Gastroesophageal sphincter (tissue), 4 donors: ENCODE results near the gene PDE3B. TPM values are rescaled to one million over a fixed set of nuclear protein-coding genes. Genes with fewer than 3 reads are reported as not detected.
"Not testable (repeated sequence)": the region's sequence is repeated elsewhere in the genome, so short reads cannot be mapped to it uniquely, and the experiment has no call there.

Source experiments
- ATAC-seq: fragments of 150-250 bp; one replicate; pipeline ENCODE4 v1.9.1; 2016; ENCODE audit warnings: mild to moderate bottlenecking, moderate library complexity
- H3K27ac ChIP-seq, 4 donors: fragments of 200-600 bp; sonication (generic) in 3 of 4; 1 replicate in 3 of 4; 2 replicates in 1 of 4; pipeline ENCODE4 v1.5.1; 2016 to 2019
- H3K27me3 ChIP-seq: fragments of 200-600 bp; sonication (generic); one replicate; pipeline ENCODE4 v1.5.1; 2019
- H3K36me3 ChIP-seq, 2 donors: fragments of 200-600 bp; sonication (generic); one replicate each; pipeline ENCODE4 v1.5.1; 2019; ENCODE audit warnings: control low read depth in 1 of 2
- H3K4me1 ChIP-seq, 3 donors: fragments of 200-600 bp; sonication (generic); 1 replicate in 2 of 3; 2 replicates in 1 of 3; pipeline ENCODE4 v1.5.1; 2016 to 2019; ENCODE audit warnings: control low read depth in 2 of 3
- H3K4me3 ChIP-seq, 2 donors: fragments of 200-600 bp; sonication (generic); one replicate each; pipeline ENCODE4 v1.5.1; 2019; ENCODE audit warnings: mild to moderate bottlenecking in 1 of 2, moderate library complexity in 1 of 2
- H3K9me3 ChIP-seq, 3 donors: fragments of 200-600 bp; sonication (generic); one replicate each; pipeline ENCODE4 v1.5.1; 2017 to 2019; ENCODE audit warnings: control low read depth in 2 of 3
- EP300 ChIP-seq: sonication (generic); formaldehyde crosslinking; IDR thresholded peaks from one replicate; pipeline ENCODE4 v1.6.1; 2017; ENCODE audit warnings: antibody characterized with exemption, mild to moderate bottlenecking
- POLR2A ChIP-seq, 2 donors: fragments of 450-650 bp; IDR thresholded peaks; one replicate each; pipeline ENCODE4 v1.6.1; 2017; ENCODE audit warnings: antibody characterized with exemption in 2 of 2, mild to moderate bottlenecking in 2 of 2, moderate library complexity in 1 of 2
- POLR2AphosphoS5 ChIP-seq: sonication (generic); formaldehyde crosslinking; IDR thresholded peaks from one replicate; pipeline ENCODE4 v1.6.1; 2017; ENCODE audit warnings: antibody characterized with exemption
- WGBS, 2 donors: methylation state at CpG; one replicate each; pipeline ENCODE4 v1.1.5; 2018; ENCODE audit warnings: low coverage in 1 of 2; 5-methylcytosine and 5-hydroxymethylcytosine counted together
- total RNA-seq, 4 donors: library from RNA; depleted of rRNA; stranded (reverse); fragments of >200 nt; gene quantifications; one replicate each; pipeline ENCODE4 v1.1.0, GENCODE V29; 2016
- TF ChIP-seq, protein P1 (sequence below), 4 experiments: fragments of 200-600 bp in 2 of 4; fragments of 450-650 bp in 2 of 4; sonication (generic) in 1 of 4; IDR thresholded peaks; one replicate each; pipeline ENCODE4 v1.5.1; 2017 to 2019; ENCODE audit warnings: antibody characterized with exemption in 4 of 4, mild to moderate bottlenecking in 2 of 4, moderate library complexity in 2 of 4

The PDE3B gene
- total RNA-seq, 4 donors from 2014 or later, result 11.7 to 21.8 (median 17.9) TPM

DNA sequence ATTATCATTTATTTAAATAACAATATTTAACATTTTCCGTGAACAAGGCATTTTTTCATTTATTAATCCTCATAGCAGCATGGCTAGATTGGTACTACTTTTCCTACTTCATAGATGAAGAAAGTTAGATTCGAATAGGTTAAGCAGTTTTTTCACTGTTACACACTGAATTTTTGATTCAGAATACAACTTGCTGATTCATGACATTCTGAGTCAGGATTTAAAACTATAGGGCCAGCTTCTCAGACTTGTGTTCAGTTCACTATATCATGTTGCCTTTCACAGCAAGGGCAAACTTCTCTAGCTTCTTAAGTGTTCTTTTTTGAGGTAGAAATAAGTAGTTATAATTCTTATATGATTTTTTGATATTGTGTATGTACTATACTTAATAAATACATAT lies 216.9 kb downstream of the PDE3B start:
- Histone ChIP-seq H3K4me1 (no peaks in the 10 kb centered on the region), H3K4me3 (no peak overlapping the region), H3K27ac (no peak overlapping the region), H3K27me3 (no peaks in the 10 kb centered on the region), H3K9me3 (no peaks in the 10 kb centered on the region), H3K36me3 (peaks cover 0 to 13% of the 10 kb centered on the region in 2 donors)
- WGBS, 2 donors, result 94 to 100% methylated on average over 2 of the region's 2 CpGs
- TF ChIP-seq, protein P1, sequence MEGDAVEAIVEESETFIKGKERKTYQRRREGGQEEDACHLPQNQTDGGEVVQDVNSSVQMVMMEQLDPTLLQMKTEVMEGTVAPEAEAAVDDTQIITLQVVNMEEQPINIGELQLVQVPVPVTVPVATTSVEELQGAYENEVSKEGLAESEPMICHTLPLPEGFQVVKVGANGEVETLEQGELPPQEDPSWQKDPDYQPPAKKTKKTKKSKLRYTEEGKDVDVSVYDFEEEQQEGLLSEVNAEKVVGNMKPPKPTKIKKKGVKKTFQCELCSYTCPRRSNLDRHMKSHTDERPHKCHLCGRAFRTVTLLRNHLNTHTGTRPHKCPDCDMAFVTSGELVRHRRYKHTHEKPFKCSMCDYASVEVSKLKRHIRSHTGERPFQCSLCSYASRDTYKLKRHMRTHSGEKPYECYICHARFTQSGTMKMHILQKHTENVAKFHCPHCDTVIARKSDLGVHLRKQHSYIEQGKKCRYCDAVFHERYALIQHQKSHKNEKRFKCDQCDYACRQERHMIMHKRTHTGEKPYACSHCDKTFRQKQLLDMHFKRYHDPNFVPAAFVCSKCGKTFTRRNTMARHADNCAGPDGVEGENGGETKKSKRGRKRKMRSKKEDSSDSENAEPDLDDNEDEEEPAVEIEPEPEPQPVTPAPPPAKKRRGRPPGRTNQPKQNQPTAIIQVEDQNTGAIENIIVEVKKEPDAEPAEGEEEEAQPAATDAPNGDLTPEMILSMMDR (IDR thresholded peaks at IDR 0.05), result no peak
- TF ChIP-seq POLR2AphosphoS5 (no peak), POLR2A (IDR thresholded peaks at IDR 0.05) (no peak), EP300 (no peak)
- no peak for ATAC-seq

DNA sequence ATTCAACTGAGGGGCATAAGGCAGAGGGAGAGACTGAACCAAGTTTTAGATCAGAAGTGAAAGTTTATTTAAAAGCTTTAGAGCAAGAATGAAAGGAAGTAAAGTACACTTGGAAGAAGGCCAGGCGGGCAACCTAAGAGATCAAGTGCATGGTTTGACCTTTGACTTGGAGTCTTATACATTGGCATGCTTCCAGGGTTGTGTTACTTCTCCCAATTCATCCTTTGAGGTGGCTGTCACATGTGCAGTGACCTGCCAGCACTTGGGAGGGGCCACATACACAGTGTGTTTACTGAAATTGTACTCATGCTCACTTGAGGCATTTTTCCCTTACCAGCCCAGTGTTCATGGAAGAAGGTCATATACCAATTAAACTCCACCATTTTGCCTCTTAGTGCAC lies 218.1 kb downstream of the PDE3B start:
- no peaks in the 10 kb centered on the region for H3K9me3 ChIP-seq
- TF ChIP-seq POLR2AphosphoS5 (no peak), POLR2A (IDR thresholded peaks at IDR 0.05) (no peak), EP300 (no peak)
- TF ChIP-seq, protein P1 (IDR thresholded peaks at IDR 0.05), result no peak
- H3K27ac ChIP-seq, result no peak overlapping the region
- ATAC-seq, result no peak
- no peak overlapping the region for H3K4me3 ChIP-seq
- H3K36me3 ChIP-seq, result peaks cover 0 to 13% of the 10 kb centered on the region in 2 donors
- H3K4me1 ChIP-seq, result no peaks in the 10 kb centered on the region
- H3K27me3 ChIP-seq, result no peaks in the 10 kb centered on the region
- WGBS, 2 donors, result 75% methylated on average over 1 of the region's 1 CpG; no CpG with 5 or more reads in 1 of the 2 donors

DNA sequence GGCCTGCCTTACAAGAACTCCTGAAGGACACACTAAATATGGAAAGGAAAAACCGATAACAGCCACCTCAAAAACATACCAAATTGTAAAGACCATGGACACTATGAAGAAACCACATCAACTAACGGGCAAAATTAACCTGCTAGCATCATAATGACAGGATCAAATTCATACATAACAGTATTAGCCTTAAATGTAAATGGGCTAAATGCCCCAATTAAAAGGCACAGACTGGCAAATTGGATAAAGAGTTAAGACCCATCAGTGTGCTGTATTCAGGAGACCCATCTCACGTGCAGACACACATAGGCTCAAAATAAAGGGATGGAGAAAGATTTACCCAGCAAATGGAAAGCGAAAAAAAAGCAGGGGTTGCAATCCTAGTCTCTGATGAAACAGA lies 220.2 kb downstream of the PDE3B start:
- ATAC-seq, H3K27me3 ChIP-seq, H3K9me3 ChIP-seq, H3K4me3 ChIP-seq, H3K27ac ChIP-seq, H3K4me1 ChIP-seq: not testable (repeated sequence)
- WGBS, 2 donors, result 96 to 97% methylated on average over 4 of the region's 4 CpGs
- peaks cover 0 to 23% of the 10 kb centered on the region in 2 donors for H3K36me3 ChIP-seq

DNA sequence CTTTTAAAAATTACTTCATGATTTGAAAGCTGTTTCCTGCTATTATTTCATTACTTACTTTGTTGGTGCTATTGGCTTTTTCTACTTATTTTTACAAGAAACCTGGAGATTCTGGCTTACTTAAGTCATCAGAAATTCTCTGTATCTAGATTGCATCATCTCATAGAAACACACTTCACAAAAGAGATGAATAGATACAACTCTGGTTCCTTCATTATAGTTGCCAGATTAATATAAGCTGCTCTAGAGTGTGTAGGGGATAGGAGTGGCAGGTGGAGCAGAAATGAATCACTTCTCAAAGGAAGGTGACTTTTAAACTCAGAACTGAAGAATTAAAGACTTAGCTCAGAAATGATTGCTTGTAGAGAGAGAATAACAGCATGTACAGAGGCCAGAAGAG lies 228.4 kb downstream of the PDE3B start:
- Histone ChIP-seq H3K36me3 (peaks cover 0 to 33% of the 10 kb centered on the region in 2 donors), H3K4me1 (no peaks in the 10 kb centered on the region), H3K27me3 (no peaks in the 10 kb centered on the region), H3K27ac (no peak overlapping the region), H3K9me3 (no peaks in the 10 kb centered on the region), H3K4me3 (no peak overlapping the region)
- no peak for TF ChIP-seq EP300
- TF ChIP-seq, protein P1 (IDR thresholded peaks at IDR 0.05), result no peak
- TF ChIP-seq POLR2AphosphoS5, result no peak
- TF ChIP-seq POLR2A (IDR thresholded peaks at IDR 0.05), result no peak
- no peak for ATAC-seq

DNA sequence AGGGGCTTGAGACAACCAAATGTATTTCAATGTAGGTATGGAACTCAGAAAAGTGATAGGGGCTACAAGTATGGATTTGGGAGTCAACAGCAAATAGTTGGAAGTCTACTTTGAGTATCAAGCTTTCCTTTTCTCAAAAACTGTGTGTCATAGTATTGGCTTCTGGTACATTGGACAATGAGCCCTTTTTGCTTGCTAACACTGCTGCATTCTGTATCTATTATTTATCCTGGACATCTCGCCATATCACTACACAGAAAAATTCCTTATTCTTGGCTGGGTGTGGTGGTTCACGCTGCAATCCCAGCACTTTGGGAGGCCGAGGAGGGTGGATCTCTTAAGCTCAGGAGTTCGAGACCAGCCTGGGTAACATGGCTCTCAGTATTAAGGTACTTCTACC lies 230.0 kb downstream of the PDE3B start:
- H3K4me1 ChIP-seq, result no peaks in the 10 kb centered on the region
- H3K4me3 ChIP-seq, result no peak overlapping the region
- H3K36me3 ChIP-seq, result peaks cover 0 to 40% of the 10 kb centered on the region in 2 donors
- no peak overlapping the region for H3K27ac ChIP-seq
- WGBS, 2 donors, result 67 to 91% methylated on average over 4 of the region's 4 CpGs
- H3K9me3 ChIP-seq, result no peaks in the 10 kb centered on the region
- TF ChIP-seq, protein P1 (IDR thresholded peaks at IDR 0.05), result no peak
- TF ChIP-seq POLR2AphosphoS5, result no peak
- no peak for TF ChIP-seq POLR2A (IDR thresholded peaks at IDR 0.05)
- no peak for TF ChIP-seq EP300
- no peak for ATAC-seq
- no peaks in the 10 kb centered on the region for H3K27me3 ChIP-seq

DNA sequence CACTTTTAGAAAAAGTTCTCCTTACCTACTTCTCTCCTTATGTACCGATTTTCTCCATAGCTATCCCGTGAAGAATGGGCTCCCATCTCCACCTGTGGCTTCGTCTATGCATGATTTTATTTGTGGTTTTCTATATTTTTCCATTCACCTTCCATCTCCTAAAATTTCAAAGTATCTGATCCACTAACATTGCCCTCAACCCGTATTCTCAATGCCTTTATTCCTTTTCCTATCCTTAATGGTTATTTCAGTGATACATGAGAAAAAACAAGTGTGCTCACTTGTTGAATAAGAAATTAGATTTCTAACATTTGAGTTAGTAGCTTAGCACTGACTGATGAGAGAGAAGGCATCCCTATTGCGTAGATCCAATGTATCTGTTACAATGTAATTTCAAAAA lies 231.6 kb downstream of the PDE3B start:
- no peaks in the 10 kb centered on the region for H3K9me3 ChIP-seq
- WGBS, 2 donors, result 93 to 95% methylated on average over 5 of the region's 5 CpGs
- H3K4me3 ChIP-seq, result no peak overlapping the region
- TF ChIP-seq POLR2AphosphoS5 (no peak), POLR2A (IDR thresholded peaks at IDR 0.05) (no peak), EP300 (no peak)
- TF ChIP-seq, protein P1 (IDR thresholded peaks at IDR 0.05), result no peak
- no peaks in the 10 kb centered on the region for H3K27me3 ChIP-seq
- no peak for ATAC-seq
- no peaks in the 10 kb centered on the region for H3K4me1 ChIP-seq
- peaks cover 0 to 44% of the 10 kb centered on the region in 2 donors for H3K36me3 ChIP-seq
- no peak overlapping the region for H3K27ac ChIP-seq
